Endothelial cell of coronary artery (primary cell): ENCODE measurements around the gene PRPF39. TPM values are rescaled to one million over a fixed set of nuclear protein-coding genes. Genes with fewer than 3 reads are reported as not detected.

Experiments
- total RNA-seq: library from RNA; depleted of rRNA; stranded (reverse); fragments of >200 nt; gene quantifications from 2 replicates; pipeline ENCODE4 v1.2.3, GENCODE V29; 2014

Gene PRPF39, protein sequence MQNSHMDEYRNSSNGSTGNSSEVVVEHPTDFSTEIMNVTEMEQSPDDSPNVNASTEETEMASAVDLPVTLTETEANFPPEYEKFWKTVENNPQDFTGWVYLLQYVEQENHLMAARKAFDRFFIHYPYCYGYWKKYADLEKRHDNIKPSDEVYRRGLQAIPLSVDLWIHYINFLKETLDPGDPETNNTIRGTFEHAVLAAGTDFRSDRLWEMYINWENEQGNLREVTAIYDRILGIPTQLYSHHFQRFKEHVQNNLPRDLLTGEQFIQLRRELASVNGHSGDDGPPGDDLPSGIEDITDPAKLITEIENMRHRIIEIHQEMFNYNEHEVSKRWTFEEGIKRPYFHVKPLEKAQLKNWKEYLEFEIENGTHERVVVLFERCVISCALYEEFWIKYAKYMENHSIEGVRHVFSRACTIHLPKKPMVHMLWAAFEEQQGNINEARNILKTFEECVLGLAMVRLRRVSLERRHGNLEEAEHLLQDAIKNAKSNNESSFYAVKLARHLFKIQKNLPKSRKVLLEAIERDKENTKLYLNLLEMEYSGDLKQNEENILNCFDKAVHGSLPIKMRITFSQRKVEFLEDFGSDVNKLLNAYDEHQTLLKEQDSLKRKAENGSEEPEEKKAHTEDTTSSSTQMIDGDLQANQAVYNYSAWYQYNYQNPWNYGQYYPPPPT
- total RNA-seq = 19.5 and 30.4 TPM in 2 replicates

DNA sequence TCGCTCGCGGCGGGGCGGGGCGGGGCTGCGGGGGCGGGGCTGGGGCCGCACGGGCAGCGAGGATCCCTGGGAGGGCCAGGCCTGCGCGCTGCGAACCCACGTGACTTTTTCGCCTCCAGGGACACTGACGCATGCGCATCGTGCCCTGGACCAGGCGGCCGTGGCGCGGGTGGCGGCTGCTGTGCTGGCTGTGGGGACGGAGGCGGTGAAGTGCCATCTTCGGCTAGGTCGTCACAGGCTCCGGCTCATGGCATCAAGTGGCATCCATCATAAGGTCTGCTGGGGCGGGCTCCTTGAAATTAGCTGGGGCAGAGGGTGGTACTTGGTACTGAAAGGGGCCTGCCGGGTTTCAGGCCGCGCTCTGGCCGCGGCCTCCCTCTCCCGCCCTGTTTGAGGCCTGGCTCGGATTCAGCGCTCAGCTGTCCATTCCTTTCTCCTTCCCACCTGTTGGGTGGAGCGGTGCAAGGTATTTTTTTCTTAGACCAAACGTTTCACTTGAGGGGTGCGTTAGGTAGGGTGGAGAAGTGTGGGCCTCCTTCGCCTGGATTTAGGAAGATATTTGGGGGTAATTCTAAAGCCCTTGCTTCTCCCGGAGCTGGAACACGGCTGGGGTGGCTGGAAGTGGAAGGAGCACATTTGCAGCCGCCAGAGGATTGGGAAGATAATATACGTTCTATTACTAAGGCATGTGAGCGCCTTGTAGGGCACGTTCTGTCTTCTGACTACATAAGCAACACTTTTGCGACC is at the start of gene PRPF39:
Gene PRPF39 (plus strand): TSS at position 141 of the 747 bp plus-strand sequence. CDS start 11,124 bp downstream, outside the sequence.

DNA sequence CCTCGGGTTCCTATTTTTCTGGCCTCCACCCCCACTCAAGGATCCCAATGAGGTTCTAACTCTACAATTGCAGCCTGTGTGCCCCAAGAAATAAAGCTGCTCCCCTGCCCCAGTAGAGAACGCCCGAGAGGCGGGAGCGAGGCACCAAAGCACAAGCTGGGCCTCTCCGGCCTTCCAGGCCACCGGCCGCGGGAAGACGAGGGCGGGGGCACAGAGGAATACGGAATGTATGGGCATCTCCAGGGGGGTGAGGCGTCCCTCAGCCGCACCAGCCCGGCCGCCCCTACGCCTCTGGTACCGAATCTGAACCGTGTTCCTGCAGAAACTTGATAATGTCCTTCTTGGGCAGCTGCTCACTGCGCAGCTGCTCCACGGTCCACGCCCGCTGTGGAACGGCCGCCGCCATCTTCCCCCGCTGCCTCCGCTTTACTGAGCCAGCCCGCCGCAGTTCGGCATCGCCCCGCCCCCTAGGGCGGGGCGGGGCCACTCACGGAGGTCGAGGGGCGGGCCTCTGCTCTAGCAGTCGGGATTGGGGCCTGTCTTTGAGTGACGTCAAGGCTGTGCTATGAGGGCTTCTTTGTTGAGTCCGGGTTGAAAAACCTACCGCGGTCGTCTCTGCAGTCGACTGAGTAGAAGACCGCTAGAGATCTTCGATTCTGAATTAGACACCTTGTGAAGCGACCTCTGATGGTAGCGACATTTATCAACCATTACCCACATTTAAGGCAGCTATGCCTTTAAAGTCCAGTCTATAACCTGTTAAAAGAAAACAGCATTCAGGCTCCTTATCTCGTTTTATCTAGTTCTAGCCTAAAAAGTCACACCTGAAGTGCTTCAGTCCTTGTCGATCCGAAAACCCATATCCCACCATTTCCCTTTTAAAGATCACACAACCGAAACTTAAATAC is 50.4 kb downstream of the PRPF39 start, which contains the start of gene FKBP3:
Gene FKBP3 (minus strand): TSS at position 431 of the 908 bp plus-strand sequence. CDS start 25 bp downstream, at position 406.

DNA sequence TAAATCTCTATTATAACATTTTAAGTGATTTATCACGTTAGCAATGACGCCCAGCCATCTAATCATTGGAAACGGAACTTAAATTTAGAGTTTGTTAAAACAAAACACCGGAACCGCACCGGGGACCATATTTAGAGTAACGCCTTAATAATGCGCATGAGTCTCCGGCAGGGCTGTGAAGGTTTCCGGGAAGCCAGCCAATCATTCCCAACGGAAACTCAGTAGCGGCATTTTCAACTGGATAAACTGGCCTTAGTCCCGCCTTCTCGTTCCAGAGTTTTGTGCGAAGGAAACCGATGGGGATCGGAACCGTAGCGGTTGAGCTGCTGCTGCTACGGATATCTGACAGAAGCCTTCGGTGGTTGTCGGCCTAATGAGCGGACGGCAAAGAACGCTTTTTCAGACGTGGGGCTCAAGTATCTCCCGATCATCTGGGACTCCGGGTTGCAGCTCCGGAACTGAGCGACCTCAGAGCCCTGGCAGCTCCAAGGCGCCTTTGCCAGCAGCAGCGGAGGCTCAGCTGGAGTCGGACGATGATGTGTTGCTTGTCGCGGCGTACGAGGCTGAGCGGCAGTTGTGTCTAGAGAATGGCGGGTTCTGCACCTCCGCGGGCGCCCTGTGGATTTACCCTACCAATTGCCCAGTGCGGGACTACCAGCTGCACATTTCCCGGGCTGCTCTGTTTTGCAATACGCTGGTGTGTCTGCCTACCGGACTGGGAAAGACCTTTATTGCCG is 51.9 kb downstream of the PRPF39 start, which contains the start of gene FANCM:
Gene FANCM (plus strand): TSS at position 272 of the 737 bp plus-strand sequence. CDS start 102 bp downstream, at position 374.

Other genes with a start within 250 kb of the PRPF39 start
- gene KLHL28, start 122.2 kb upstream of the PRPF39 start, total RNA-seq = 6.4 and 9.2 TPM in 2 replicates
- 12.1 and 15.7 TPM in 2 replicates for gene TOGARAM1, start 121.9 kb upstream of the PRPF39 start, total RNA-seq
- 26.0 and 31.9 TPM in 2 replicates for gene FKBP3, start 50.4 kb downstream of the PRPF39 start, total RNA-seq
- 8.9 and 11.3 TPM in 2 replicates for gene FANCM, start 51.8 kb downstream of the PRPF39 start, total RNA-seq
- 25.8 and 32.0 TPM in 2 replicates for gene MIS18BP1, start 169.1 kb downstream of the PRPF39 start, total RNA-seq